ENCODE measurements around the gene SYNJ2.

Gene SYNJ2

GRCh38 chr6:158030380-158031300, 49.0 kb downstream of the SYNJ2 start:
- DNase-seq: no peak

DNA sequence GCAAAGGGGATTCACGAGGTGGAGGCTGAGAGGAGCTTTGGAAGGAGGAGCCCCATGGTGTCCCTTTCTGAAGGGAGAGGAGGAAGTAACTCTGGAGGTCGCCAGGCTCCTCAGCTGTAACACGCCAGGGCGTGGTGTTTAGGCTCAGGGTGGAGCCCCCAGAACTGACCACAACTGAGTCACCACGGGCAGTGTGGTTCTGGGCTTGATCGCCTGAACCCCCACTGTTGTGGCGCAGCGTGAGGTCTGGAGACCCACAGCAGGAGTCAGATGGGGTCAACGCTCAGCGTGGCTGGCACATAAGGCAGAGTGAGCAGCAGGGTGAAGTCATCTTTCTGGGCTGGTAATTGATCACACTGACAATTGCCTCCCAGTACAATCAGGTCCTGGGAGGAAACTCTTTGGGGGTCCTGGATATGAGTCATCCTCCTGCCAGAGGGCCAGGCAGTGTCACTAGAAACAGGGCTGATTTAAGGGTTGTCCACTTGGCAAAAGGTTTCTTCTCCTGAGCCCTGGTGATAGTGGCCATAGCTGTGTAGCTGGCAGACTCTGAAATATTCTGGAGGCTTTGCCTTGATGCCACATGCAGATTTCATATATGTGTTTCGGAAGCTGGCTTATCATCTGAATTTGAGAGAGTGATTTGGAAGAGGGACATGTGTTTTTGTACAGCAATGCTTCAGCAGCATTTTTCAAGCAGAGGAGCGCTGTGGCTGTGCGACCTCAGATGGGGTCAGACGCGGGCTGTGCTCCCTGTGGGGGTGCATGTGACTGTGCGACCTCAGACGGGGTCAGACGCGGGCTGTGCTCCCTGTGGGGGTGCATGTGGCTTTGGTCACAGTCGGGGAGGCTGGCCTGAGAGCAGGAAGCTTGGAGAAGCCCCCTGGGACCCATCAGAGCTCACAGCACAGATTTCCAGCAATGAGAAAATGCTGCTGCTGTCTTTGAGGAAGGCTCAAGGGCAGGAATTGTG, 50.0 kb downstream of the SYNJ2 start:
- no peak for DNase-seq

GRCh38 chr6:158032354-158032733, 50.7 kb downstream of the SYNJ2 start:
- no peak for DNase-seq

DNA sequence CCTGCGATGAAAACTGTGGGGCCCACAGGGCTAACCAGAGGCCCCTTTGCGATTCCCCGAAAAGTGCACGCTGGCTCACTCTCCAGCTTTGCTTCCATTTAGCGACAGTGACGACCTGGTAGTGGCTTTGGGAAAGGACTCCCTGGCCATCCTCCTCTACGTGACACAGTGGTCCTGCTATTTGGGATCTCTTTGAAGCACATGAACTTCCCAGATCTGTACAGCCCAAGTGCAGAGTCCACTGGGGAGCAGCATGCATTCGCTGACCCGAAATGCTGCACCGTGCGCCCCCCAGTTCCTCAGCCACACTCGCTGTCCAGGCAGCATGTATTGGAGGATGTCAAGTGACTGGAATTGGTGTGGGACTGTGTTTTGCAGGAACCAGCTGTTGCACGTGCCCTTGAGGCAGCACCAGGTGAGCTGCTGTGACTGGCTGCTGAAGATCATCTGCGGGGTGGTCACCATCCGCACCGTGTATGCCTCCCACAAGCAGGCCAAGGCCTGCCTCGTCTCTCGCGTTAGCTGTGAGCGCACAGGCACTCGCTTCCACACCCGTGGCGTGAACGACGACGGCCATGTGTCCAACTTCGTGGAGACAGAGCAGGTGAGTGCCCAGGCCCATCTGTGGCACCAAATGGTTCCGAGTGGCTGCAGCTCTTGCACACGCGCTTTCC, 51.6 kb downstream of the SYNJ2 start:
- DNase-seq: no peak

GRCh38 chr6:158033751-158034702, 52.4 kb downstream of the SYNJ2 start:
- no peak for DNase-seq

- no peak for DNase-seq
These were observed 54.6 kb downstream of the SYNJ2 start for GRCh38 chr6:158036261-158036660.

DNA sequence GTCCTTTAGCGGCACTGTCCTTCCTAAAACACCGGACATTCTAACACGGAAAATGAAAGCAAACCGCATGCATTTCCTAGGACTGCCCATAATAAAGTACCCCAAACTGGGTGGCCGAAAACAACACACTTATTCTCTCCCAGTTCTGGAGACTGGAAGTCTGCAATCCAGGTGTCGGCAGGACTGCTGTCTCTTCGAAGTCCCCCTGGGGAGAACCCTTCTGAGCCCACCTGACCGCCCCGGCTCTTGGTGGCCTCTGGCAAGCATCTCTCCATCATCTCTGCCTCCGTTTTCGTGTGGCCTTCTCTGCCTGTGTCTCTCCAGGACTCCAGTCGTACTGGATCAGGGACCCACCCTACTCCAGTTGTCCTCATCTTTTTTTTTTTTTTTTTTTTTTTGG, 55.4 kb downstream of the SYNJ2 start:
- DNase-seq: no peak

GRCh38 chr6:158037771-158038170, 56.1 kb downstream of the SYNJ2 start:
- DNase-seq: no peak

DNA sequence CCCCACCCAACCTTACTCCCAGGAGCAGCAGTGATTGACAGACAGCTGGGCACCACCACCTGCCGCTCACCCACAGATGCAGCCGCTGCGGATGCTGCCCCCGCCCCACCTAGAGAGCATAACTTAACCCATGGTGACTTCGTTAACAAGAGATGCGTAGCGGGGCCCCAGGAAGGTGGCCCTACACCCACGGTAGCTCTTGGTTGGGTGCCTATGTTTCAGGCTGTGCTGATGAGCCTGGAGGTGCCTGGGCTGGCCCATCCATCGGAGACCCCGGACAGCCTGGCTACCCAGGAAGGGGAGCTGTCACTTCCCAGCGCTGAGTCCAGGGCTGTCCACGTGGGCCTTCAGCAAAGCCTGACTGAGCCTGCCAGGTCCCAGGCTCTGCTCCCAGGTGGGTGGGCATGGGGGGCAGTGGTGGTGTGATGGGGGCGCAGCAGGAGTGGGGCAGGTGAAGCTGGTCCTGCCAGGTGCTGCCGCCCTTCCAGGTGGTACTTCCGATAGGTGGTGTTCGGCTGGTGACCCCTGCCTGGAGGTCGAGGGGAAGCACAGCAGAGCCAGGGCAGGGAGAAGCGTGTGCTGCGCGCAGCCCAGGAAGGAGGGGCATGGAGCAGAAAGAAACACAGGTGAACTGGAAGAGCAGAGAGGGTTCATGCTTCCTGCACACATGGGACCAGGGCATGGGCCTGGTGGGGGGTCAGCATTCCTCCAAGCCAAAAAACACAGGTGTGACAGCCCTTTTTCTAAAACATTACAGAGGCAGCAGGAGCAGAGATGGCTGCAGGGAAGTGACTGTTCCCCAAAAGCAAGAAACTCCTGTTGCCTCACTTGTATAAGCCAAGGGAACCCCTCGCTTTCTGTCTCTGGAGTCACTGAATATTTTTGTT, 56.9 kb downstream of the SYNJ2 start:
- DNase-seq: no peak

DNA sequence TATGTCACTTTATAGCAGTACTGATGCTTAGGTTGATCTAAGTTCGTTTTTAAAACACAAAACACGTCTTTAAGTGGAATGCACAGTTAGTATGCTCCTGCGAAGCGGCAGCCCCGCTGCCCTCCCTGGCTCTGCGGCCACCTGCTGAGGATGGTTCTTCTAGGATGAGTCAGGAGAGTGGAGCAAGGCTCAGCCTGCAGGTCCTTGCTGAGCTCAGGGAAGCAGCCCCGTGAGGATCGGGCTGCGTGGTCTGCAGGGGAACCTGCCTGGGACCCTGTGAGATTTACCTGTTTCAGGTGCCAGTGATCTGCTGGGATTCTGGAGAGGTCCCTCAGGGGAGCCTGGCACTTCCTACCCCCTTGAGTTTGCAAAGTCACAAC, 57.5 kb downstream of the SYNJ2 start:
- no peak for DNase-seq

GRCh38 chr6:158039571-158040050, 57.9 kb downstream of the SYNJ2 start:
- no peak for DNase-seq

DNA sequence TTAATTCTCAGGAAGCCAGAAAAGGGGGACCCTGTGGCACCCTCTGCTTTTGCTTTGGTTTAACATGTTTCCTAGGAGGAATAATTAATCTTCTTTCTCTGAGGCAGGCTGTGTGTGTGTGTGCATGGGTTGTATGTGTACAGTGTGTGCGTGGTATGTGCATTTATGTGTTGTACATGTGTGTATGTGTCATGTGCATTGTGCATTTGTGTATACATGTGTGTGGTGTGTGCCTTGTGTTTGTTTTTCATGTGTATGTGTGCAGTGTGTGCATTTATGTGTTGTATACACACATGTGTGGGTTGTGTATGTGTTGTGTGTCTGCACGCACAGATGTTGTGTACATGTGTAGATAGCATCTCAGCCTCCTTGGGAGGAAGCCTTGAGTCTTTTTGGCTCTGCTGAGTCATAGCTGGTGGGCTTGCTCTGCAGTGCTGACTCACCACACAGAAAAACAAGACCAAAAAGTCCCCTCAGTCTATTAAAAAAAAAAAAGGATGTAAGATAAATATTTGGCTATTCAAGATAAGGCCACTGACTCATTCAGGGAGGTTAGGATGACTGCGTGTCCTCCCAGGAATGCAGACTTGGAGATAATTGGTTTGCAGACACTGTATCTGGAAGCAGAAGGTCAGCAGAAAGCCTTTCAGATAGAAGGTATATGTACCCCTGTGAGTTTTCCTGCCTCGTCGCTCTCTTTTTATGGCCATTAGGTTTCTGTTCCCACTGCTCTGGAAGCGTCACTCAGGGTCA, 58.6 kb downstream of the SYNJ2 start:
- DNase-seq: no peak

GRCh38 chr6:158040804-158041347, 59.2 kb downstream of the SYNJ2 start:
- DNase-seq: no peak

DNA sequence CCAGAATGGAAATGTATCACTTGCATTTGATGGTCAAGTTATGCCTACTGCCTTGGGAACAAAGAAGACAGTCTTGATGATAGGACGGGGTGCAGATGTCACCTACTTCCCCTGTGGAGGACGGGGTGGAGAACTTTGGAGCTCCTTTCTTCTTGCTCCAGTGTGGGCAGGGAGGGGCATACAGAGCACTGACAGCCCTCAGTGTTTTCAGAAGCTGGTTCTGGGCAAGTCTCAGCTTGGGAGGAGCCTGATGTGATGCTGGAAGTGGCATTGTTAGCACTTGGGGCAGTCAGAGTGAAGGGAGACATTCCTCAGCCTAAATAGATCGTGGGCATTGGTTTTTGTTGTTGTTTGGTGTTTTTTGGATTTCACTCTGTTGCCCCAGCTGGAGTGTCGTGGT, 59.7 kb downstream of the SYNJ2 start:
- no peak for DNase-seq

DNA sequence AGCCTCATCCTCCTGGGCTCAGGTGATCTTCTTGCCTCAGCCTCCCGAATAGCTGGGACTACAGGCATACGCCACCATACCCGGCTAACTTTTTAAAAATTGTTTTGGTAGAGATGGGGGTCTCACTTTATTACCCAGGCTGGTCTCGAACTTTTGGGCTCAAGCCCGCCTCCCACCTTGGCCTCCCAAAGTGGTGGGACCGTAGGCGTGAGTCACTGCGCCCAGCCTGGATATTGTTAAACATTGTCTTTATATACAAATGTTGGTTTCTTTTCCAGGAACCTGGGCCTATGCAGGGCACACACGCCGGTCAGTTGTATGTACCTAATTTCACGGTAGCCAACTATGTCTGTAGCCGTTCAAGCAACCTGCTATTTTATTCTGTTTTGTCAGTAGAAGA, 60.1 kb downstream of the SYNJ2 start:
- no peak for DNase-seq

- no peak for DNase-seq
These were observed 60.7 kb downstream of the SYNJ2 start for GRCh38 chr6:158042245-158042798.

DNA sequence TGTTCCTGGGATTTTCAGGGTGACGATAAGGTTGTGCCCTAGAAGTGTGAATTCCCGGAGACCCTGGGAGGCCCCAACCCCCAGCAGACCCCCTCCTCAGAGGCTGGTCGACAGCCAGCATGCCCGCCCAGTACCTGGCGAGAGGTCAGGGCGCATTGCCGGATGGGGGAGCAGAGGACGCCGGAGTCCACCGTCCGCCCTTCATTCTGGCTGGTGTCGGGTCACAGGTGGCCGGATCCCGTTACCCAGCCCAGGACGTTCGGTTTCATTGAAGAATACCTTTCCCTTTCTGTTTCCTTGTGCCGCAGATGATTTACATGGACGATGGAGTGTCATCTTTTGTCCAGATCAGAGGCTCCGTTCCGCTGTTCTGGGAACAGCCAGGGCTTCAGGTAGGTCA, 61.3 kb downstream of the SYNJ2 start:
- DNase-seq: no peak

GRCh38 chr6:158043586-158044524, 62.2 kb downstream of the SYNJ2 start:
- DNase-seq: no peak
